NCI-H2171 treated with DMSO at 0.1 percent for 48 hours (cell line): ENCODE measurements around the gene DNAJB1.
"Not testable (repeated sequence)": the region's sequence is repeated elsewhere in the genome, so short reads cannot be mapped to it uniquely, and the experiment has no call there.

Experiments
- DNase-seq: peaks from one replicate; lab custom pipeline; 2025; lab: John Stamatoyannopoulos, UW

Gene DNAJB1

DNA sequence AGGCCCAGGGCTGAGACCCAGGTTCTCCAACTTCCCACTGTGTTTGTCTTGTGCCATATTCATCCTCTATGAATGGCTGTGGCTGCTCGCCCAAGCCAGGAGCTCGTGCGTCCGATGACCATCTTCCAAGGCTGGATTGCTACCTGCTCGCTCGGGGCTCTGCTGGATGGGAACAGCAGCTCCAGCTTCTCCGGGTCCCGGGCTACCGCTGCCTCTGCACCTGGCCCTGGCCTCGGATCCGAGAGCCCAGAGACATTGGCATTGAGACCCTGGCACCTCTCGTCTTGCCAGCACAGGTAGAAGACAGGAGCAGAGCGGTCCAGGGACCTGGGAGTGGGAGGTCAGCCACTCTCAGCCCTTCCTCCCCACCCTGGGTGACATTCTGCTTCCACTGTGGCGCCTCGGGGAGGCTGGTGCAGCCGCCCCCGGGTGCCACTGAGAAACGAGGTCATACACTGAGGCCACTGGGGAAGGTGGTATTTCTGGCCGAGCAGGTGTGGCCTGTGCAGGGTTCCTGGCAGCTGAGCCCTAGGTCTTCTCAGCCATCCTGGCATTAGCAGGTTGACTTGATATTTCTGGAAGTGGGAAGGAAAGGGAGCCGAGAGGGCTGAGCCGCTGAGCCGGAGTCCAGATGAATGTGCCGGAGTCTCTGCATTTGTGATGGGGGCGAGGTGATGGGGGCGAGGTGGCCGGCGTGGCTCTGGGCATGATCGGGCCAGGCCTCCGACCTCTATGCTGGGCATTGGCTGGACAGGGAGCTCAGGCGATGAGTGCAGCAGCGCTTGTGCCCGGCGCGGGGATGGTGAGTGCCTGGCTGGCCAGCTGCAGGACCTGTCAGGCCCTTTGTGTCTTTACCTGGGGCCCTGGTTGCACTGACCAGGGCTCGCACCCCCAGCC is 35.1 kb upstream of the DNAJB1 start:
- no peak for DNase-seq

DNA sequence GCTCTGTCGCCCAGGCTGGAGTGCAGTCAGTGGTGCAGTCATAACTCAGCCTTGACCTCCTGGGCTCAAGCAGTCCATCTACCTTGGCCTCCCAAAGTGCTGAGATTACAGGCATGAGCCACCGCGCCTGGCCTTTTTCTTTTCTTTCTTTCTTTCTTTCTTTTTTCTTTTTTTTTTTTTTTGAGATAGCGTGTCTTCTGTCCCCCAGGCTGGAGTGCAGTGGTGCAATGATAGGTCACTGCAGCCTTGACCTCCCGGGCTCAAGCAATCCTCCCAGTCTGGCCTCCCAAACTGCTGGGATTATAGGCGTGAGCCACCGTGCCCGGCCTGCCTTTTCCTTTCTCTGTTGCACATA is 33.8 kb upstream of the DNAJB1 start:
- DNase-seq, result not testable (repeated sequence)

DNA sequence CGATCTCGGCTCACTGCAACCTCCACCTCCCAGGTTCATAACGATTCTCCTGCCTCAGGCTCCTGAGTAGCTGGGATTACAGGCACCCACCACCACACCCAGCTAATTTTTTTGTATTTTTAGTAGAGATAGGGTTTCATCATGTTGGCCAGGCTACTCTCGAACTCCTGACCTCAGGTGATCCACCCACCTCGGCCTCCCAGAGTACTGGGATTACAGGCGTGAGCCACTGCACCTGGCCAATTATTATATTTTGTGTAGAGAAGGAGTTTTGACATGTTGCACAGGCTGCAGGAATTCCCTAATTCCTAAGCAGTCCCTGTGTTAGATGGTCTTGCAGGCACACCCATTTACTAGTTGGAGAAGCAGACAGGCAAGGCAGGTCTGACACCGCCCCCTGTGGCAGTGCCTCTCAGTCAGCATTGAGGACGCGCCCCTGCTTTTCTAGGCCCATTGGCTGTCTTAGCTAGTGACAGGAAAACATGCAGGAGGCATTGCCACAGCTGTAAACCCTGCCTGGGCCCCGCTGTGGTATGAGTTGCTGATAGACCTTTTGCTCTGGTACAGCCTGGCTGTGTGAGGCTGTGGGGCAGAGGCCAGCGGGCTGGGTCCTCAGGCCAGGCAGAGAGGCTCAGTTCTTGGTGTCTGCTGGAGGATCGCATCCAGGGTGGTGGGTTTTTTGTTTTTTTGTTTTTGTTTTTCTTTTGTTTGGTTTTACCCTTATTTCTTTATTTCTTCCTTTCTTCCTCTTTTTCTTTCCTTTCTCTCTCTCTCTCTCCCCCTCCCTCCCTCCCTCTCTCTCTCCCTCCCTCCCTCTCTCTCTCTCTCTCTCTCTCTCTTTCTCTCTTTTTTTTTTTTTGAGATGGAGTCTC is 33.2 kb upstream of the DNAJB1 start:
- DNase-seq, result peak; percentile 25

DNA sequence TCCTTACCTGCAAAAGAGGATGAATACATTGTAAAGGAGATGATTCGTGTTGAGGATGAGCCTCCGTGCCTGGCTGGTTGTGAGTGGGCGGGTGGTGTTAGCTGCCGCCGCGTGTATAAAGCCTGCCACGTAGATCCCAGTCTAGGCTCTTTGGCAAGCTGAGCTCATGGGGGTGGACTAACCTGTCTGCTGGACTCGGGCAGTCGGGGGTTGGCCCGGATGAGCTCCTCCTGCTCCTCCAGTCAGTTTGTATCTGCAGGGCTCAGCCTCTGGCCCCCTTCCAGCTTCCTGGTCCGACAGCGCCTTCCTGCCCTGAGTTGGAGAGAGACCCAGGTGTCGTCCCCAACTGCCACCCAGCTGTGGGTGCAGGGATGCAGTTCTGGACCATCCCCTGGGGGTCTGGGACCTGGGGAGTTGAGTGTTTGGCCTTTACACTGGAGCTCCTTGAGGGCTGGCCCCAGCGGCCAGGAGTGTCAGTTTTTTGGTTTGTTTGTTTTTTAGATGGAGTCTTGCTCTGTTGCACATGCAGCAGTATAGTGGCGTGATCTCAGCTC is 32.1 kb upstream of the DNAJB1 start:
- no peak for DNase-seq

DNA sequence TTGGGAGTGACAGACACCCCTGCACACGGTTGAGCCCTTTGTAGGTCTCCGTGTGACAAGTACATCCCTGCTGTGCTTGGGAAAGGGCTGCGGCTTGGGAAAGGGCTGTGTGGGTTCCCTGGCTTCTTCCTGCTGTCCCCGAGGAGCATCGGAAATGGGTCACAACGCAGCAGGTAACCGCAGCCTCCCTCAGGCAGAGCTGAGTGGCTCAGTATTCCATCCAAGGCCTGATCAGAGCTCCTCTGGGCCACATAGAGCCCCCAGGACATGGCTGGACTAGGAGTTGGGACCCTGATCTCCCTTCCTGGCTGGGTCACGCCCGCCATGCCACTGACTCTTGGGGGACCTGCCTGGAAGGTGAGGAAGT is 27.5 kb upstream of the DNAJB1 start:
- peak; percentile 64 for DNase-seq

DNA sequence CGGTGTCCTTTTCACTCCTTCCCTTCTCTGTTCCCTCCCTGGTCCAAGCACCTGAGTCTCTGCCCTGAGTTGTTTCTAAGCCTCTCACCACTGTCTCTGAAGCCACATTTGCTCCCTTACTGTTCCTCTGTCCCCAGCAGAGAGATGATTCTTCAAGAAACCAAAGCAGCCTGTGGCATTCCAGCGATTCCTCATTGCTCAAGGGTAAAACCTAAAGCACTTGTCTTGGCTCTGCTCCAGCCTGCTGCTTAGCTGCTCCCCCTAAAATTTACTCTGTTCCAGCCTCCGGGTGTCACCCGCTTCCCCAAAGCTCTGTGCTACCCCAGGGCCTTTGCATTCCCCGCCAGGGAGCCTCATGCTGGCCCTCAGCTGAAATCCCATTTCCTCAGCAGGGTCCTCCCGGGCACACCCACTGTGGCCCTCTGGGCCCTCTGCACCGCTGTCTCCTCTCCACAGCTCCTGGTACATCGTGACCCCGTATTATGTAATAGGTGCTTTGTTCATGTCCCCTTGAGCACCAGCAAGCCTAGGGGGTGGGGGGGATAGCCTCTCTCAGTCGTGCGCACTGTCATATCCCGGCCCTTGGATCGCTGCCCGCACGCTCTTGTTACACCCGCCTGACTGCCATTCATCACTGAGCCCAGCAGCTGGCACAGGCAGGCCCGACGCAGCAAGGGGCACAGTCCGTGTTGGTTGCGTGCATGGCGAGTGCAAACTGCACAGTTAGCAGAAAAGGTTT is 26.9 kb upstream of the DNAJB1 start:
- DNase-seq, result peak; percentile 91

DNA sequence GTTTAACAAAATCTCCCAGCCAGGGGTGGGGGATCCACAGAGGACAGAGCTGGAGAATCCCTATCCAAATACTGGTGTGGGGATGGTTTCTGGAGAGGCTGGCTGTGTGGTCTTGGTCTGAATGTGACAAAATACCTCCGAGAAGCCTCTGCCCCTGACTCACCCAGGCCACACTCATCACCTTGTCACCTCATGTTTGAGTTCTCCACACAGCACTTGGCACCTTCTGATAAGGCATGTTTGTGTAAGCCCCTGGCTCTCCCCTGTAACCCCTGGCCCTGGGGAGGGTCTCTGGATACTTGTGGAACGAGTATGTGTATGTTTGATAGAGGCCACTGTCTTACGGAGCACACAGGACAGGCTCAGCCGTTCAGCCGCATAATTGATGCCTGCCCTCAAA is 25.9 kb upstream of the DNAJB1 start:
- DNase-seq, result no peak

DNA sequence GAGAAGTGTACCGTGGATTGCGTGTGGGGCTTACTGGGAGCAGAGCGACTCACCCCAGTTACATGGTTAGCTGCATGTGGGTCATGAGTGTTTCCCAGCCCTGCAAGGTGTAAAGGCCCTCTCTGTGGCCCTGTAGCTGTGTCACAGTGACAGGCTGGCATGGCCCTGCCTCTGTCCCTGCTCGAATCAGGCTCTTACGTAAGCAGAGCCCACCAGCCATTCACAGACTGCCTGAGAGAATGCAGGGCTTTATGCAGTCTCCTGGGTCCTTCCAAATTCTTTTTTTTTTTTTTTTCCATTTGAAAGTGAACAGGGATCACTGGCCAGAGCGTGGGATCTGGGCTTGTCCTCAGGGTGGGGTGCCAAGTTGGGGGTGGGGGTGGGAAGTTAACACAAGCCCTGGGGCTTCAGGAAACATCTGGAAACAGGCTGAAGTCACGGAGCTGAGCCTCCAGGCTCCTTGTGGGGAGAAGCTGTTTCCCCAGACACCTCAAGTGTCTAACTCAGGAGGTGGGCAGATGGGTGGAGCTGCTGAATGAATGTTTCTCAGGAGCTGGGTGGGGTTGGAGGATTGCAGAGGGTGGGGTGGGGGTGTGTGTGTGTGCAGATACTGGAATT is 24.6 kb upstream of the DNAJB1 start:
- DNase-seq, result peak; percentile 65

DNA sequence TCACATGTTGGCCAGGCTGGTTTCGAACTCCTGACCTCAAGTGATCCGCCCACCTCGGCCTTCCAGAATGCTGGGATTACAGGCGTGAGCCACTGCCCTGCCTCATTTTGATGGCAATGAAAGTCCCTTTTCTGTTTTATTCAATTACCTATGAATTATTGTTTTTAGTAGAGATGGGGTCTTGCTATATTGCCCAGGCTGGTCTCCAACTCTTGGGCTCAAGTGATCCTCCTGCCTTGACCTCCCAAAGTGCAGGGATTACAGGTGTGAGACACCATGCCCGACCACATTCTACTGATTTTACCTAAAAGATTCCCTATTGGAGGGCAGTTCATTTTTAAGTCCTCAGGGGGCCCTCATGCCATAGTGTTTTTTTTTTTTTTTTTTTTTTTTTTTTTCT is 23.8 kb upstream of the DNAJB1 start:
- DNase-seq, result not testable (repeated sequence)

DNA sequence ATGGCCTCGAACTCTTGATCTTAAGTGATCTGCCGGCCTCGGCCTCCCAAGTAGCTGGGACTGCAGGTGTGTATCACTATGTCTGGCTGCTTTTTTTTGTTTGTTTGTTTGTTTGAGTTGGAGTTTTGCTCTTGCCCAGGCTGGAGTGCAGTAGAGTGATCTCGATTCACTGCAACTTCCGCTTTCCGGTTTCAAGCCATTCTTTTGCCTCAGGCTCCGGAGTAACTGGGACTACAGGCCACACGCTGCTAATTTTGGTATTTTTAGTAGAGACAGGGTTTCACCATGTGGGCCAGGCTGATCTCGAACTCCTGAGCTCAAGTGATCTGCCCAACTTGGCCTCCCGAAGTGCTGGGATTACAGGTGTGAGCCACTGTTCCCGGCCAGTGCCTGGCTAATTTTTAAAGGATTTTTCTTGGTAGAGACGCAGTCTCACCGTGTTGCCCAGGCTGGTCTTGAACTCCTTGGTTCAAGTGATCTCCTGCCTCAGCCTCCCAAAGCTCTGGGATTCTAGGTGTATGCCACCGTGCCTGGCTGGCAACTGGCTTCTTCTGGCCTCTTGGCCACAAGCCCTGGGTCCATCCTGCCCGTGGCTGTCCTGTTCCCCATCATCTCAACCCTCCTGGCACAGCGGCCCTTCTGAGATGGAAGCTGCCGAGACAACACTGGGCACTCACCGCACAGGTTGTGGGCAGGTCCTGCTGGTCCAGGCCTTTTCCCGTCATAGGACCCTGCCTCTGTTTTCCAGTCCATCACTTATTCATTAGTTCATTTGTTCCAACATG is 22.7 kb upstream of the DNAJB1 start:
- DNase-seq, result no peak

DNA sequence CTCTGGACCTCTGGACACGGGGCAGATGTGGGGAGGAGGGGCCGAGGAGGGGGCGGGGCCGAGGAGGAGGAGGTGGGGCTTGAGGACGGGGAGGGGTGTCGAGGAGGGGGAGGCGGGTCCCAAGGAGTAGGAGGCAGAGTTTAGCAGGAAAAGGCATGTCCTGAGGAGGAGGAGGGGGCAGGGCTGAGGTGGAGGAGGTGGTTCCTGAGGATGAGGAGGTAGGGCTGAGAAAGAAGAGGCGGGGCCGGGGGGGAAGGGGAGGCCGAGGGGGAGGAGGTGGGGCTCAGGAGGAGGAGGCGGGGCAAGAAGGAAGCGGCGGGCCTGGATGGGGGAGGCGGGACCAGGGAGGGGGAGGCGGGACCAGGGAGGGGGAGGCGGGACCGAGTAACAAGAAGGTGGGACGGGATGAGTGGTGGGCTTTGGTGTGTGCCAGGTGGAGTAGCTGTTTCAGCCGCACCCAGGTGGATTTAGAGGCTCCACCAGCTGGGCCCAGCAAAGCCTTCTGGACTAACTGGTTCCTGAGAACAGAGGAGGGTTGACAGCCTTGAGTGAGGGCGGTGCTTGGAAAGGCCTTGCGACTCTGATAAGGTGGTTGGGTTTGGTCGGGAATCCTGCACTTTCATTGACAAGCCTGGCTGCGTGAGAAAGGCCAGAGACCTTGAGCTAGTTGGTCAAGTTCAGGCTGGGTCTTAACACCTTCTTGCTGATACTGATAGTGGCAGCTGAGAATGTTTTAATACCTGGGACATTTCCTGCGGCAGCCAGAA is 18.9 kb upstream of the DNAJB1 start:
- no peak for DNase-seq

DNA sequence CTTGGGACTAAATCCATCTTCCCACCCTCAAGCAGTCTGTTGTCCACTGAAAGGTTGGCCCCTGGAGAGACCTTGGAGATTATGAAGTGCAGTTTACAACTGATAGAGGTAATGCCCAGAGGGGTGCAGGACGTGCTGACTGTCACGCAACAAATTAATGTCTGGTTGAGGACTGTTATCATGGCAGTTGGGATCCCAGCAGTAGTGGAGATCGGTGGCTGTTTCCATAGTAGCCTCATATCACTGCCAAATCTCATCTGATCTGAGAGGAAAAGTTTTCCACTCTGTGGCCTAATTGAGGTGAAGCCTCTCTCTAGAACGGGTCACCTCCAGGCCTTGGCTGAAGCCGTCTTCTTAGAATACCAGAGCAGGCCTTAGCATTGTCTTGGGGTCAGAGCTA is 15.3 kb upstream of the DNAJB1 start:
- DNase-seq, result no peak

DNA sequence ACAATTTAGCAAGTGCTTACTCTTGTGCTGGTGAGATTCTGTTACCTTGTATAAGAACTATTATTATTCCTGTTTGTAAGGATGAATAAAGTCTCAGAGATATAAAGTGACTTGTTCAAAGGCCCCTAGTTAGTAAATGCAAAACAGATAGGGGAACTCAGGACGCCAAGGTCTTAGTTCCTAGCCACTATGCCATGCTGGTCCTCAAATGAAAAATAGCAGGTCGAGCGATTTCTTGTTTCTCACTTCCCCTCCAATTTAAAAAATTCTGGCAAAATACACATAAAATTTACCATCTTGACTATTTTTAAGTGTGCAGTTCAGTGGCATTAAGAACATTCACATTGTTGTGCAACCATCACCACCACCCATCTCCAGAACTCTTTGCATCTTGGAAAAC is 12.3 kb upstream of the DNAJB1 start:
- DNase-seq, result no peak

DNA sequence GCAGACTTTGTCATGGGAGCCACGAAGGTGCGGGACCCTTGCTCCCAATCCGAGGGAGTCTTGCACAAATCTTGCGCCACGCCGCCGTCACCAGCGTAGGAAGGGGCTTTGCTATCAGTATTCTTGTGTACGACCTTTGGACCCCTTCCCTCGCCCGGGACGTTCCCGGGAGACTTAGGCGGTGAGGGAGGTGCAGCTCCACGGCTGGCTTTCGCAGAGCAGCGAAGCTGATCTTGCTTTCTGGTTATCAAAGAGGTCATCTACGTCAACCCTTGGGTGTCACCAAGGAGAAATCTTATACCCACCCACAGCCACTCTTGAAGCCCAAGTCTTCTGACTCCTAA is 11.8 kb upstream of the DNAJB1 start:
- DNase-seq, result no peak

DNA sequence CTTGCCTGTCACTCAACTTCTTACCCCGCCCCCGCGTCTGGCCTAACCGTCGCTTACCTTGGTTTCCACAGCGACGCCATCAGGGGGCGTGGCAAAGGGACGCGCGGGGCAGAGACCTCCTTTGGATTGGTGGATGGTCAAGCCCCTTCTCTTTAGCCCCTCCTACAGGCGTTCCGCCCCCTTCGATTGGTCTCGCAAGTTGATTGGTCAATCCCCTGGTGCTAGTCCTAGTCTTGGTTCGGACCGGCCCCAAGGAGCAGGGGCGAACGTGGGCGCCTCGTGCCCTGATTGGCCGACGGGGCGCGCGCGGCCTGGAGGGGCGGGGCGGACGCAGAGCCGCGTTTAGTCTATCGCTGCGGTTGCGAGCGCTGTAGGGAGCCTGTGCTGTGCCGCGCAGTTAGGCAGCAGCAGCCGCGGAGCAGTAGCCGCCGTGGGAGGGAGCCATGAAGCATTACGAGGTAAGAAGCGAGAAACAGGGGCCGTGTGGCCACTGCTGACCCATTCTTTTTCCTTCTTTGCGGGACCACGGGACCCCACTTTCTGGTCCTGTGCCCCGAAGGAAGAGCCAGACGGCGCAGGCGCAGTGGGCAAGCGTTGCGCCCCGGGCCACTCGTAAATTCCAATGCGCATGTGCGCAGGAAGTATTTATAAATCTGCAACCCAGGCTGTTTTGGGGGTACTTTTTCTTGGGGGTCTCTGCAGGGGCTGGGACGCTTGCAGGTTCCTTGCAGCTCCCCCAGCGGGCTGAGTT is 11.2 kb upstream of the DNAJB1 start, which contains the start of gene TECR:
Gene TECR (plus strand): TSS at position 341 of the 751 bp plus-strand sequence. CDS start 103 bp downstream, at position 444.
- peak; percentile 99 for DNase-seq

DNA sequence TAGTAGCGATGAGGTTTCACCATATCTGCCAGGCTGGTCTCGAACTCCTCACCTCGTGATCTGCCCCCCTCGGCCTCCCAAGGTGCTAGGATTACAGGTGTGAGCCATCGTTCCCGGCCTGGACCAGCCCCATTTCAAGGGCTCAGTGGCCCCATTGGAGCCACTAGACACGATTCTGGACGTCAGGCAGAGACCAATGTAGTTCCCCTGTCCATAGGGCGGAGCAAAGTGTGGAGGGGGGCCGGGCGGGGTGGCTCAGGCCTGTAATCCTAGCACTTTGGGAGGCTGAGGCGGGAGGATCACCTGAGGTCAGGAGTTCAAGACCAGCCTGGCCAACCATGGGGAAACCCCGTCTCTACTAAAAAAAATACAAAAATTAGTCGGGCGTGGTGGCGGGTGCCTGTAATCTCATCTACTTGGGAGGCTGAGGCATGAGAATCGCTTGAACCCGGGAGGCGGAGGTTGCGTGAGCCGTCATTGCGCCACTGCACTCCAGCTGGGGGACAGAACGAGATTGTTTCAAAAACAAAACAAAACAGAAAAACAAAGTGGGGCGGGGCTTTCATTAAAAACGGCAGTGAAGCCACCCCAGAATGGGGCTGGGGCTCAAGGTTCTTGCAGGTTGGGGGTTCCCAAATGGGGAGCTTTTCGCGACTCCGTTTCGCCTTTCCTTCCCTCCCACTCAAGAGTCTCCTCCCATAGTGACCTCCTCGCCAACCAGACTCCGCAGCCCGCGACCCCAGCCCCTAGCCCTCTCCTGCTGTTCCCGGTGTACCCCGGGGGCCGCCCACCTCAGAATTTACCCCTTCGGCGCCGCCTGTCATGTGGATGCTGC is 10.4 kb upstream of the DNAJB1 start:
- DNase-seq, result no peak

DNA sequence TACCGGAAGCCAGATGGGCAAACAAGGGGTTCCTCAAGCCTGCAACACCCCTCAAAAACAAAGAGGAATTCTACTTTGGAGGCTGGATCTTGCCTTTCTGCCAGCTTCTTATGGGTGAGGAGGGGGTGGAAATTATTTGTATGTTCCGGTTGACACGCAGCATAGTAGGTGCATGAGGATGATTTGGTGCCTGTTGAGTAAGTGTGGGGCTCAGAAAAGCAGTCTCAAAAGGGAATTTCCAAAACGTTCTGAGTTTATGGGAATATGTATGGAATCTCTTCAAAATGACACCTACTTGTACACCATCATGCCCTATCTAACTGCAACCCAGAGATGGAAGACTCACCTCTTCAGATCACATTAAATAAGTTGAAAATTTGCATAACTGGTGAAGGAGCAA is 8.2 kb upstream of the DNAJB1 start:
- no peak for DNase-seq

DNA sequence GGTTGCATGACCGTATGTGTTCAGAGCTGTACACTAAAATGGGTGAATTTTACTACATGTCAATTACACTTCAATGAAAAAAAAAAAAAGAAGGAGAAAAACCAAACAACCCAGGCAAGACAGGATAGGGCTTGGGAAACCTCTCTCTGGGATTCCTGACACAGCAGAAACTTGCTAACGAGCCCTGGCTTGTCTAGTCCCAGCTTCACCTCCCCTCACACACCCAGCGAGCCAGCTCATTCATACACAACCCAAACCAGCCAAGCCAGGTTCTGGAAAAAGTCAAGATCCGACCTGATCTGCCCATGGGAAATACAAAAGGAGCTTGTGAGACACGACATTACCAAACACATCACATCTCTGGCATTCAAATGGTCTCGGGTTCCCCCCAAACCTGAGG is 7.5 kb upstream of the DNAJB1 start:
- DNase-seq, result peak; percentile 41

DNA sequence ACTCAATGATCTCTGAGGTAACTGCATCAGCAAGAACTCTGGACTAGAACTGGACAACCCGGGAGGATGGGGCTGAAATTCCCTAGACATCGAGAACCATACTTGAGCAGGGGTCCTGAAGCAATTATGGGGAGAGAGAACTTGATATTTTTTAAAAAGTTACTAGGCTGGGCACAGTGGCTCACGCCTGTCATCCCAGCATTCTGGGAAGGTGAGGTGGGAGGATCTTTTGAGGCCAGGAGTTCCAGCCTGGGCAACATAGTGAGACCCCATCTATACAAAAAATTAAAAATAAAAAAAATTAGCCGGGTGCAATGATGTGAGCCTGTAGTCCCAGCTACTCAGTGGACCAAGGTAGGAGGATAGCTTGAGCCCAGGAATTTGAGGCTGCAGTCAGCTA is 2.3 kb upstream of the DNAJB1 start:
- no peak for DNase-seq
